CD4-positive, alpha-beta memory T cell (primary cell): Measurements from ENCODE around the gene RPS17. TPM values are rescaled to one million over a fixed set of nuclear protein-coding genes. Genes with fewer than 3 reads are reported as not detected.
"Not testable (repeated sequence)": the region's sequence is repeated elsewhere in the genome, so short reads cannot be mapped to it uniquely, and the experiment has no call there.

Experiments used
- CTCF ChIA-PET: fragments of 350-600 bp; sonication (Branson Sonifier 250); formaldehyde crosslinking; loops from one replicate; lab custom pipeline; 2021; ENCODE audit warnings: inconsistent platforms; ENCODE audit not compliant: partially characterized antibody; lab: Charles Lee
- POLR2A ChIA-PET: fragments of 350-600 bp; sonication (Branson Sonifier 250); formaldehyde crosslinking; loops from one replicate; lab custom pipeline; 2021; ENCODE audit not compliant: partially characterized antibody; lab: Charles Lee
- DNase-seq, 5 donors: peaks; one replicate each; pipeline versions ENCODE4 v3.0.0 to v3.0.0-alpha.2; 2020 to 2022; ENCODE audit warnings: mixed read lengths in 1 of 5
- H3K27ac ChIP-seq: one replicate; pipeline ENCODE4 v1.7.0; 2013; ENCODE audit warnings: low read depth, low read length
- H3K27me3 ChIP-seq: 2 replicates; pipeline ENCODE4 v1.7.0; 2013; ENCODE audit warnings: mild to moderate bottlenecking, low read length, moderate library complexity; ENCODE audit not compliant: insufficient read depth
- H3K36me3 ChIP-seq: 2 replicates; pipeline ENCODE4 v1.7.0; 2013; ENCODE audit warnings: mild to moderate bottlenecking, low read length, moderate library complexity; ENCODE audit not compliant: insufficient read depth
- H3K4me1 ChIP-seq: 2 replicates; pipeline ENCODE4 v1.7.0; 2013; ENCODE audit warnings: mild to moderate bottlenecking, low read length, moderate library complexity; ENCODE audit not compliant: insufficient read depth
- H3K4me3 ChIP-seq, 2 donors: one replicate each; pipeline ENCODE4 v1.7.0; 2013; ENCODE audit warnings: low read length in 2 of 2, mild to moderate bottlenecking in 1 of 2
- H3K9me3 ChIP-seq, 2 donors: one replicate each; pipeline ENCODE4 v1.7.0; 2013; ENCODE audit warnings: low read length in 2 of 2, control low read depth in 1 of 2; ENCODE audit not compliant: control insufficient read depth in 1 of 2
- H3K27ac Mint-ChIP-seq, 7 donors: one replicate each; pipeline ENCODE4 v1.8.0; 2020 to 2021; ENCODE audit warnings: mixed read lengths in 7 of 7, mild to moderate bottlenecking in 6 of 7, inconsistent platforms in 3 of 7, moderate library complexity in 3 of 7
- H3K27me3 Mint-ChIP-seq, 2 donors: one replicate each; pipeline ENCODE4 v1.8.0; 2020 to 2021; ENCODE audit warnings: mixed read lengths in 2 of 2
- H3K36me3 Mint-ChIP-seq, 2 donors: one replicate each; pipeline ENCODE4 v1.8.0; 2020 to 2021; ENCODE audit warnings: mixed read lengths in 2 of 2, inconsistent platforms in 1 of 2, mild to moderate bottlenecking in 1 of 2
- H3K4me1 Mint-ChIP-seq, 4 donors: one replicate each; pipeline ENCODE4 v1.8.0; 2020 to 2021; ENCODE audit warnings: mixed read lengths in 4 of 4, mild to moderate bottlenecking in 1 of 4
- H3K4me3 Mint-ChIP-seq, 8 donors: one replicate each; pipeline ENCODE4 v1.8.0; 2020 to 2021; ENCODE audit warnings: mixed read lengths in 8 of 8, mild to moderate bottlenecking in 7 of 8, moderate library complexity in 6 of 8, inconsistent platforms in 3 of 8
- H3K9me3 Mint-ChIP-seq, 8 donors: one replicate each; pipeline ENCODE4 v1.8.0; 2020 to 2021; ENCODE audit warnings: mixed read lengths in 8 of 8, mild to moderate bottlenecking in 5 of 8, inconsistent platforms in 3 of 8, moderate library complexity in 1 of 8
- intact Hi-C: fragments of 100-400 bp; cut with micrococcal nuclease; formaldehyde crosslinking; loops from one replicate; pipeline ENCODE4 v1.15.1; 2023
- polyA plus RNA-seq, 2 donors: library from polyadenylated mRNA; unstranded; fragments of 300-500 nt; fragmentation: Illumina TruSeq; gene quantifications; one replicate each; pipeline ENCODE4 v1.2.3, GENCODE V29; 2021
- total RNA-seq, 2 experiments: library from RNA; stranded (reverse); gene quantifications; one replicate each; pipeline ENCODE4 v1.2.3, GENCODE V29; 2021

The RPS17 gene
- total and polyA plus RNA-seq, 4 experiments from 2014 or later = 1,310 to 2,106 (median 1,705) TPM

DNA sequence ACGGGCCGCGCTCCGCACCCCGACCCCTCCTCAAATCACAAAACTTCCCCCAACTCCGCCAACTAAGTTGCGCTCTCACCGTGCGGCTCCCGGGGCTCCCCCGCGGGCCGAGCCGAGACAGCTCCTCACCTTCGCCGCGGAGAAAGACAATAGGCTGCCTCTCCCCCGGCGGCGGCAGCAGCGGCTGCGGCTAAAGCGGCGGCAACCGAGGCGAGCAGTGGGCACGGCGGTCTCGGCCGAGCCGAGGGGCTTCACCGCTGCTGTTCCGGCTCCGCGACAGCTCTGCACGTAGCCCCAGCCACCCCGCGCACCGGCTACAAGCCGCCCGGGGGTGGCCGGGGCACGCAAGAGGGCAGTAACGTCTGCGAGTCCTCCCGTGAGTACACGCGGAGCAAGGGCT is 26.7 kb downstream of the RPS17 start:
- POLR2A ChIA-PET, H3K4me1 Mint-ChIP-seq, intact Hi-C loops: not testable (repeated sequence)

DNA sequence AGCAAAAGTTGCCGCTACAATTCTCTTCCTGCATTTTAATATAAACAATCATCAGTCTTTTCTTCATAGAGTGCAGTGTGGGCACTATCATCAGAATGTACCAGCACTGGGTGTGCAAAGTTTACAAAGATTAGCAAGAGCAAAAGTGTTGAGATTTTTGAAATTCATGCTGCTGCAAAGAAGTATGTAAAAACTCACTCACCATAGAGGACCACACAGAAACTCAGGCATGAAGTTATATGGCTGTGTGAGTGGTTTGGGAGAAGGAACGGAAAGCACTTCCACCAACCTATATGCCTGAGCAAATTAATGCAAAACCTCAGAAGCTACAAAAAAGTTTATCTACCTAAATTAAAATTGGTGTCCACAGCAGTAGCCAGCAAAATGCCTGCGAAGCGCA is 32.6 kb downstream of the RPS17 start:
- H3K4me3 ChIP-seq, H3K27ac Mint-ChIP-seq, POLR2A ChIA-PET, H3K27me3 ChIP-seq, H3K9me3 Mint-ChIP-seq, intact Hi-C loops, H3K36me3 ChIP-seq, H3K4me1 ChIP-seq, H3K4me3 Mint-ChIP-seq, H3K27me3 Mint-ChIP-seq, H3K27ac ChIP-seq, H3K9me3 ChIP-seq, CTCF ChIA-PET, H3K36me3 Mint-ChIP-seq, DNase-seq, H3K4me1 Mint-ChIP-seq: not testable (repeated sequence)

More for the DNA sequence above, 26.7 kb downstream of the RPS17 start:
- H3K4me3 Mint-ChIP-seq, H3K27me3 Mint-ChIP-seq, H3K4me3 ChIP-seq, CTCF ChIA-PET, H3K27me3 ChIP-seq, H3K4me1 ChIP-seq, H3K36me3 ChIP-seq, H3K27ac Mint-ChIP-seq, H3K36me3 Mint-ChIP-seq, H3K9me3 ChIP-seq, H3K27ac ChIP-seq, H3K9me3 Mint-ChIP-seq: not testable (repeated sequence)
- DNase-seq = peak in 1 of 5 donors; percentile 57

DNA sequence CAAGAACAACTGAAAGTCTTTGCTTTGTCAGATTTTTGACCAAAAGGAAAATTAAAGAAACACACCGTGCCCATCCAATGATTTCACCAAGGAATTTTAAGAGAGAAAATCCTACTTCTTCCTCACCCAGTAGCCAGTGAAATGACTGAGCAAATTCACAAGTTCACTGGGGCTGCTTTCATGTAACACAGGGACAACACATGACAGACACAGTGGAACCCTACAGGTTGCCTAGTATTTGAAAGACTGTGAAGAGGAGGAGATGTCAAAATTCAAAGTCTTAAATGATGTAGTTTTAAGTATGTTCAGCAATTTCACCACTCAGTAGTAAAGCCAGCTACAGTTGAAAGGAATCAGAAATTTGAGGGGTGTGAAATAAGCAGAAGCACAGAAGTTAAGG is 33.2 kb downstream of the RPS17 start:
- H3K36me3 Mint-ChIP-seq, intact Hi-C loops, H3K4me3 Mint-ChIP-seq, H3K9me3 Mint-ChIP-seq, H3K27me3 ChIP-seq, DNase-seq, H3K27ac ChIP-seq, CTCF ChIA-PET, H3K9me3 ChIP-seq, POLR2A ChIA-PET, H3K4me1 ChIP-seq, H3K4me1 Mint-ChIP-seq, H3K27ac Mint-ChIP-seq, H3K4me3 ChIP-seq, H3K27me3 Mint-ChIP-seq, H3K36me3 ChIP-seq: not testable (repeated sequence)

DNA sequence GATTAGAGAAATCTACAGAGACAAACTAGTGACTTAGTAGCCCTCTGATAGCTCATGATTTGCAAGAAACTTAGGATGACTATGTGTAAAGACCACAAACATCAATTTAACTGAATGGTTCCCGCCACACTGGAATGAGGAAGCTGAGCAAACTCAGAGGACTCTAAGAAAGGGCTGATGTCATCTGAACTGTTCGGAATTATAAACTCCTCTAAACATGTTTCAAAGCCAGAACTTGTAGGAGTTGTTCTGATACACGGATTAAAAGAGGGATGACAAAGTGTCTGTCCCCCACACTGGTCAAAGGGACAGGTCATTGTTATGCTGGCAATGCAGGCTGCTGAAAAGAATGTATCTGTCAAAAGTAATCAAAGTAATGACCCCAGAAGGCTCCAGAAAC is 34.4 kb downstream of the RPS17 start:
- H3K9me3 Mint-ChIP-seq, H3K4me1 ChIP-seq, H3K9me3 ChIP-seq, H3K27me3 ChIP-seq, H3K27me3 Mint-ChIP-seq, POLR2A ChIA-PET, H3K4me1 Mint-ChIP-seq, H3K4me3 ChIP-seq, H3K27ac ChIP-seq, CTCF ChIA-PET, DNase-seq, H3K27ac Mint-ChIP-seq, H3K36me3 Mint-ChIP-seq, intact Hi-C loops, H3K36me3 ChIP-seq, H3K4me3 Mint-ChIP-seq: not testable (repeated sequence)

DNA sequence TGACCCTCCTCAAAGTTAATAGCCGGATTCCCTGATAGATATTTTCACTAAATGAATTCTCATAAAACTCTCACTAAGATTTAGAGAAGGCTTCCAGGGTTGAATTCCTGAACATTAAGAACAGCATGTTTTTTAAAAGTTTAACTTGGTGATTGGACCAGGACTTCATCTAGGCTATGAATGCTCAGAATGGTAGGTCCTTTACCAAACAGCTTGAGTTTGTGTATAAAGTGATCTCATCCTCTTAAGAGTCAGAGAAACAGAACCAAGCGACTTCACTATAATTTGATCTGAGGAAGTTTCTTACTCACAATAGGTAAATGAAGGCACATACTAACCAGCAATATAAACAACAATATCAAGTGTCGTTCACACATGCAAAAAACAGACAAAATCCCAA is 36.2 kb downstream of the RPS17 start:
- POLR2A ChIA-PET, DNase-seq, CTCF ChIA-PET, H3K27ac ChIP-seq, H3K27me3 ChIP-seq, H3K4me3 Mint-ChIP-seq, intact Hi-C loops, H3K27me3 Mint-ChIP-seq, H3K4me3 ChIP-seq, H3K9me3 ChIP-seq, H3K36me3 Mint-ChIP-seq, H3K9me3 Mint-ChIP-seq, H3K36me3 ChIP-seq, H3K4me1 ChIP-seq, H3K4me1 Mint-ChIP-seq, H3K27ac Mint-ChIP-seq: not testable (repeated sequence)

DNA sequence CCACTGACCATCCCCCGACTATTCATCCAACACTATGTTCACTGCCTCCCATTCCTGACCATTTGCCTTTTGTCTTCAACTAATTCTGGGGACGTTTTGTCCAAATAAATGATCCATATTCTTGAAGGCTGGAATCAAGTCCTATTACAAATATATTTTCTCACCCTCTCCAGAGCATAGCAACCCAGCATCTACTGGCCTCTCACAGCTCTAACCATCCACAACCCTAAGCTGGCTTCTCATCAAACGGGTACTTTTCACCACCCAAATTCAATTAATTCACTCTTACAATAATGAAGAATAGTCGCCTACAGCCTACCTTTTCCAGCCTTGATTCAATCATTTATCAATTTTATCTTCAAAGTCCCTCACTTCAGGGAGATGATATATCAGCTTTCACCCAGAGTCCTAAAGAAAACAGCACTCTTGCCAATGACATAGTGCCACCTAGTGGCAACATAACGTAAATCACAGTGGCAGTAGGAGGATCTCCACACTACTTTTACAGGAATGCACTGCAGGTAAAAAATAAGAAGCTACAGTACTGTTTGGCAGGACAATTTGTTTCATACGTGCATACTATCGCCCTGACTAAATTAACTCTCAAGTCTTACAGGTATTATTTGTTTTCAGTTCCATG is 37.4 kb downstream of the RPS17 start:
- H3K4me1 Mint-ChIP-seq, CTCF ChIA-PET, H3K9me3 ChIP-seq, H3K4me3 ChIP-seq, H3K27me3 ChIP-seq, H3K36me3 ChIP-seq, H3K27ac Mint-ChIP-seq, POLR2A ChIA-PET, H3K9me3 Mint-ChIP-seq, H3K27me3 Mint-ChIP-seq, H3K36me3 Mint-ChIP-seq, intact Hi-C loops, H3K4me1 ChIP-seq, H3K27ac ChIP-seq: not testable (repeated sequence)
- peak overlapping the region in 1 of 8 donors; percentile 10 for H3K4me3 Mint-ChIP-seq
- peak in 3 of 5 donors; percentile 24 to 39 (median 34) for DNase-seq

DNA sequence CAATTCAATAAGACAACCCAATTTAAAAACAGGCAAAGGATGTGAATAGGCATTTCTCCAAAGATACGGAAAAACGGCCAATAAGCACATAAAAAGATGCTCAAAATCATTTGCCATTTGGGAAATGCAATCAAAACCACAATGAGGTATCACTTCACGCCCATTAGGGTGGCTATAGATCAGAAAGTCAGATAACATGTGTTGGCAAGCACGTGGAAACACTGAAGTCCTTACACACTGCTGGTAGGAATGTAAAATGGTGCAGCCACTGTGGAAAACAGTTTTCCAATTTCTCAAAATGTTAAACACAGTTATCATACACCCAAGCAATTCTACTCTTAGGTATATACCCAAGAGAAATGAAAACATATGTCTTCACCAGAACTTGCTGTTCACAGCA is 39.5 kb downstream of the RPS17 start:
- H3K9me3 Mint-ChIP-seq, H3K4me3 Mint-ChIP-seq, H3K27me3 ChIP-seq, DNase-seq, H3K36me3 ChIP-seq, intact Hi-C loops, H3K27ac Mint-ChIP-seq, H3K4me3 ChIP-seq, POLR2A ChIA-PET, H3K27me3 Mint-ChIP-seq, H3K27ac ChIP-seq, H3K4me1 Mint-ChIP-seq, CTCF ChIA-PET, H3K9me3 ChIP-seq, H3K36me3 Mint-ChIP-seq, H3K4me1 ChIP-seq: not testable (repeated sequence)

DNA sequence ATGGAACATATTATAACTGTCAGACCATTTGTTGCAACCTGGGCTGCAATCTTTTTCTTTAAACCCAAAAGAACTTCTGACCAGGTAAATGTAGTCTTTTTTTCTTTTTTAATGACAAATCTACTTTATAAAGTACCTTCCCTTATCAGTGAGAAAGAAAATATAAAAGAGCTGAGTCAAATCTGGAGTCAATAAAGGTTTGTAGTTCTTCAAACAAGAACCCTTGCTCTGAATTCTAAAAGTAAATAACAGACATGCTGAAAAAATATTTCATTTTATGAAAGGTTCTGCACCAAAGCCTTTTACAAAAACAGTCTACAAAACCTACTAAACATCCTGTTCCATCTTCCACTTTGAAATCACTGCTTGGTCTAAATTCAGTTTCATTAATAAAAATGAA is 42.3 kb downstream of the RPS17 start:
- H3K27ac Mint-ChIP-seq = not testable (repeated sequence)

More for the DNA sequence above, 42.3 kb downstream of the RPS17 start:
- H3K36me3 Mint-ChIP-seq, H3K9me3 Mint-ChIP-seq, H3K4me3 ChIP-seq, CTCF ChIA-PET, POLR2A ChIA-PET, H3K4me1 ChIP-seq, H3K9me3 ChIP-seq, H3K27me3 ChIP-seq, intact Hi-C loops, H3K27ac ChIP-seq, H3K4me1 Mint-ChIP-seq, H3K27me3 Mint-ChIP-seq, H3K36me3 ChIP-seq, DNase-seq, H3K4me3 Mint-ChIP-seq: not testable (repeated sequence)
